CD4-positive, alpha-beta T cell treated with Interleukin-15 for 1 hour (primary cell): ENCODE data around the gene ADAMTS17.
"Not testable (repeated sequence)": the region's sequence is repeated elsewhere in the genome, so short reads cannot be mapped to it uniquely, and the experiment has no call there.

Experiments
- DNase-seq: peaks from one replicate; pipeline ENCODE4 v3.0.0-alpha.2; 2020

Gene ADAMTS17

GRCh38 chr15:100100926-100101325 is 240.8 kb downstream of the ADAMTS17 start:
- DNase-seq = no peak

- DNase-seq = no peak
These were observed 241.8 kb downstream of the ADAMTS17 start for GRCh38 chr15:100099976-100100375.

- DNase-seq = no peak
These were observed 243.1 kb downstream of the ADAMTS17 start for GRCh38 chr15:100098705-100099104.

GRCh38 chr15:100097342-100098127 is 244.2 kb downstream of the ADAMTS17 start:
- no peak for DNase-seq

GRCh38 chr15:100096700-100097099 is 245.1 kb downstream of the ADAMTS17 start:
- no peak for DNase-seq

GRCh38 chr15:100096248-100096600 is 245.6 kb downstream of the ADAMTS17 start:
- no peak for DNase-seq

GRCh38 chr15:100095541-100096247 is 246.1 kb downstream of the ADAMTS17 start:
- no peak for DNase-seq

GRCh38 chr15:100094127-100094510 is 247.7 kb downstream of the ADAMTS17 start:
- no peak for DNase-seq

- DNase-seq = no peak
These were observed 248.3 kb downstream of the ADAMTS17 start for GRCh38 chr15:100093211-100094126.

GRCh38 chr15:100092034-100092433 is 249.7 kb downstream of the ADAMTS17 start:
- no peak for DNase-seq

GRCh38 chr15:100090411-100090810 is 251.4 kb downstream of the ADAMTS17 start:
- DNase-seq = no peak

- DNase-seq = not testable (repeated sequence)
These were observed 257.5 kb downstream of the ADAMTS17 start for GRCh38 chr15:100084042-100084821.

GRCh38 chr15:100083572-100083971 is 258.2 kb downstream of the ADAMTS17 start:
- no peak for DNase-seq

- DNase-seq = no peak
These were observed 258.9 kb downstream of the ADAMTS17 start for GRCh38 chr15:100082761-100083402.

GRCh38 chr15:100081454-100081853 is 260.3 kb downstream of the ADAMTS17 start:
- no peak for DNase-seq

GRCh38 chr15:100078511-100079220 is 263.1 kb downstream of the ADAMTS17 start:
- no peak for DNase-seq

GRCh38 chr15:100075229-100075628 is 266.5 kb downstream of the ADAMTS17 start:
- DNase-seq = no peak

GRCh38 chr15:100073982-100074381 is 267.8 kb downstream of the ADAMTS17 start:
- DNase-seq = no peak

- DNase-seq = not testable (repeated sequence)
These were observed 275.1 kb downstream of the ADAMTS17 start for GRCh38 chr15:100066521-100067280.

- DNase-seq = no peak
These were observed 279.8 kb downstream of the ADAMTS17 start for GRCh38 chr15:100061944-100062343.
